ENCODE data around the gene SMARCA2.

SMARCA2 gene

DNA sequence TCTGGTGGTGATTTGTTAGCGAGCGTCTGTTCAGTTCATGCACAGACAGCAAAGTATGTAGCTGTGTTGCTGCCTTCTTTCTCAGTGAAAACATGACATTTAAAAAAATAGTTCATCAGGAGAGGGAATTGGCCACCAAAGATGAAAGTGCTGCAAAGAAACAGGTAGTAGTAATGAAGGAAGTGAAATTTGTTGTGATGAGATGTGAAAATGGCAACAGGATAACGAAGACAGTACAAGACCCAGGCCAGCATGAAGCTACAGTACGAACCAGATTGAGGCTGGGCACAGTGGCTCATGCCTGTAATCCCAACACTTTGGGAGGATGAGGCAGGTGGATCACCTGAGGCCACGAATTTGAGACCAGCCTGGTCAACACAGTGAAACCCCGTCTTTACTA, 136.0 kb downstream of the SMARCA2 start:
- no peak for DNase-seq

DNA sequence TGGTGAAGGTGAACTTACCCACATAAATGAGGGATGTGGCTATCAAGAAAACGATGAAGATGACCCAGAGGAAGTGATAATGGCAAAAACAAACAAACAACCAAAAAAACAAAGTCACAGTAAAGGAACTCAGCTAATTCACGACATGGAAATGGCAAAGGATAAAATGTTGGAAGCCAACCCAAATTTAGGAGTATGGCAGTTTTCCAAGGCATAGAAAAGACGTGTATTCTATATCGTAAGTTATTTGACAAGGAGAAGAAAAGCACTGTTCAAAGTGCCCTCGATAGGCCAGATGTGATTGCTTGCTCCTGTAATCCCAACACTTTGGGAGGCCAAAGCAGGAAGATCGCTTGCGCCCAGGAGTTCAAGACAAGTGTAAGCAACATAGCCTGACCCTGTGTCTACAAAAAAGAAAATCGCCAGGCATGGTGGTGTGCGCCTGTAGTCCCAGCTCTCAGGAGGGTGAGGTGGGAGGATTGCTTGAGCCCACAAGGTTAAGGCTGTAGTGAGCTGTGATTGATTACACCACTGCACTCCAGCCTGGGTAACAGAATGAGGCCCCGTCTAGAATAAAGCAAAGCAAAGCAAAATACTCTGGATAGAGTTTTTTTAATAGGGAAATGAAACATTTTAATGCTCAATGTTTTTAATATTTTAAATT, 138.0 kb downstream of the SMARCA2 start:
- no peak for DNase-seq

- DNase-seq: no peak
These were observed 138.6 kb downstream of the SMARCA2 start for GRCh38 chr9:2153630-2154217.

DNA sequence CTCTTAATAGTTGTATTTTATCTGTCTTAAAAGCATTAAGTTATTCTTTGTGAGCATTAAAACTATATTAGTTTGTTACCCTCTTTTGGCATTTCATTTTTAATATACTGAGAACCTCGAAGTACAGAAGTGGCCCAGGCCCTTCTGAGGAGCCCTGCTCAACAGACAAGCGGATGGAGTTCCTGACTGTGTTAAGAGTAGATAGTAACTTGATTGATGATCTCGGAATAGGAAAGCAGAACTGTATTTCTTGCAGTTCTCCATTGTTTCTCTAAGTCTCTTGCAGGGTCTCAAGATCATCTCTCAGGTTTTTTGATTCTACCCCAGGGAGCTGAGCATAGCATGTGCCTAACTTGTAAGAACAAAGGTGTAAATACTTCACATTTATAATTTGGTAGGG, 139.6 kb downstream of the SMARCA2 start:
- DNase-seq: no peak

GRCh38 chr9:2155966-2156365, 140.8 kb downstream of the SMARCA2 start:
- no peak for DNase-seq

DNA sequence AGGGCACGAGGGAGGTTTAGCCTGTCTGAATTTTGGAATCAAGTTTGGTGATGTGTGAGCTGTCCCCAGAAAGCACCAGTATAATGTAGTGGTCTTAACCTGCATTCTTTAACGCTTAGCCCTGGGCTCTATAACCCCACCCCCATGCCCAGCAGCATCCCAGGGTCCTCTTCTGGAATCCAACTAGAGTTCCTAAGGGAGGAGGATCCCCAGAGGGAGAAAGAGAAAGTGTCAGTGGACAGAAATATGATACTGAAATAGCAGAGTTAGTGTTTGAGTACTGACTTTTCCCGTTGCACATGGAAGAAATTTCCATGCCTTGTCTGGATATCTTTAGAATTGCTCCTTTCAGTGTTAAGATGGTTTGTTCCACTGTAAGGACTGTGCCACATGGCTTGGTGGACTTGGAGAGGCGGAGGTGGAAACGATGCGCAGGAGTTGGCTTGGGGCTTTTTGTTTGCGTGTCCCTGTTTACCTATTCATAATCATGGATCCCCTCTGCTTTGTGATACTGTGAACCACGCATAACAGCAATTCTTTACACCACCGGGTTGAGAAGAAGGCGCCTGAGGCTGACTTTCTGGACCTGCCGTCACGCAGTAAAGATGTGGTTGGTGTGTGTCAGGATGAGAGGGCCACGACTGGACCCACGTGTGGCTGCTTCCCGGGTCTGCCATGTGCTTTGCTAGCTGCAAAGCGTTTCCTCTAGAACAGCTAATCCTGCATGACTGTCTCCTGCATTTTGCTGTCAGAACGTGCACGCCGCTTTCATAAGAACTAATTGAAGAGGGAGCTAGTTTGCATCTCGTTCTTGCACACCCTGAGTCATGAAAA, 142.3 kb downstream of the SMARCA2 start:
- DNase-seq: peak; percentile 79

- peak; percentile 67 for DNase-seq
These were observed 143.0 kb downstream of the SMARCA2 start for GRCh38 chr9:2158111-2158610.

GRCh38 chr9:2158766-2159430, 143.8 kb downstream of the SMARCA2 start:
- DNase-seq: no peak

- DNase-seq: no peak
These were observed 144.6 kb downstream of the SMARCA2 start for GRCh38 chr9:2159521-2160454.

DNA sequence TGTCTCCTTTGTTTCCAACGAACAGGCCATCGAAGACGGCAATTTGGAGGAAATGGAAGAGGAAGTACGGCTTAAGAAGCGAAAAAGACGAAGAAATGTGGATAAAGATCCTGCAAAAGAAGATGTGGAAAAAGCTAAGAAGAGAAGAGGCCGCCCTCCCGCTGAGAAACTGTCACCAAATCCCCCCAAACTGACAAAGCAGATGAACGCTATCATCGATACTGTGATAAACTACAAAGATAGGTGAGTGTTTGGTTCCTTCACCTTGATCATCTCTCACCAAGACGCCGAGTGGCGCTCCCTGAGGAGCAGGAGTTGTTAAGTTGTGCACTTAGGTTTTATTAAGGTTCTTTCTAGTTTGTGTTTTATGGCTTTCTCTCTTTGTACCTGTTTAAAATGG, 146.5 kb downstream of the SMARCA2 start:
- DNase-seq: no peak

DNA sequence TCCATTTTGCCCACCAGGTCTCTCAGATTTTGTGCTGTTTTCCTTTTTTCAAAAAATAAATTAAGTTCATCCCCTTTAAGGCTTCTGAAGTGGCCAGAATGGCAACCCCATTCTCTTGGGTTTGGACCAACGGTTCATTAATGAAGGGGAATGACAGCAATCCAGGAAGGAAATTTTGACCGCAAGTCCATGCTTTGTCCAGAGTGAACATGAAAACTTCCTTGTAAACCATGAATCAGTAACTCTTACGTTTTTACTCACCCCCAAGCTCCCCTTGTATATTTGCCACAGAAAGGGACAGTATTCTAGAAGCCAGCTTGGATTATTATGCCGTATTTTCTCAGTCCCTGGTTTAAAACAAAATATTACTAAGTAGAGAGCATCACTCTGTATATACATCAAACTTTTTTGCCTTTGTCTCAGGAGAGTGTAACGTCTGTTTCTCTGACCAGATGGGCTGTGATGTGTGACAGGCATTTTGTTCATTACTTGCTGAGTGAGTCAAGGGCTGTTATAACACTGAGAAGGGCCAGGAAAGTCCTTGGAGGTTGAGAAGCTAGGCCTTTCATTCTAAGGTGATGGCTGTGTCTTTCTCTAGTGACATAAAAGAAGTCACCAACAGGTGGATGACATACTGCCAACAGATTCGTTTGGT, 148.2 kb downstream of the SMARCA2 start:
- no peak for DNase-seq

DNA sequence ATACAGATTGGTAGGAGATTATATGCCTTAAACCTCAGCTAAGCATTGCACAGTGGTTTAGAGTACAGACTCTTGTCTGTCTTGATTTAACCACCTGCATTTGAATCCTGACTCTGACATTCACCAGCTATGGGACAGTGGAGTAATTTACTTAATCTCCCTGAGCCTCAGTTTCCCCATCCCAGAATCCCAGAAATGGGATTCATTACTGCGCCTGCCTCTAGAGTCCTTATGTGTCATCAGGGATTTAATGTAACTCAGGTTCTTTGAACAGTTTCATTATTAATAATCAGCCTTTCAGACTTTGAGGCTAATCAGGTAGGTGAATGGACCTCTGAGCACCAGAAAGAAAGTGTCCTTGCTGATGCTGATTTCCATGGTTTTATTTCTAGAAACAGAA, 149.1 kb downstream of the SMARCA2 start:
- DNase-seq: no peak

- no peak for DNase-seq
These were observed 151.1 kb downstream of the SMARCA2 start for GRCh38 chr9:2166203-2166602.

DNA sequence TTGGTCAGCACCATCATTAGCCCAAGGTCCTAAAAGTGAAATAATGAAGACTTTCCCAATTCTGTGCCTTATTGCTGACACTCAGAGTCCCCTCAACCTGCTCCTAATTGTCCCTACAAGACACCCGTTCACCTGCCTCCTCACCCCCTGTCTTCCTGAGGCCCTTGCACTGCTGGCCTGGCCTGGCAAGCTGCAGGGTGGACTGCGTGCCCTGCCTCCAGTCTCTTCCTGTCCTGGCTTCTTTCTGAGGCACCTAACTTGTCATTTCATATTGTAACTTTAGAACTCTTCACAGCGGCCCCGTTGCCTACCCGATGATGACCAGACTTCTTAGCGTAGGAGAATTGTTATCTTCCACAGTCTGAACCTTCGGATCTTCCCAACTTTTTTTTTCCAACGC, 153.9 kb downstream of the SMARCA2 start:
- DNase-seq: no peak

DNA sequence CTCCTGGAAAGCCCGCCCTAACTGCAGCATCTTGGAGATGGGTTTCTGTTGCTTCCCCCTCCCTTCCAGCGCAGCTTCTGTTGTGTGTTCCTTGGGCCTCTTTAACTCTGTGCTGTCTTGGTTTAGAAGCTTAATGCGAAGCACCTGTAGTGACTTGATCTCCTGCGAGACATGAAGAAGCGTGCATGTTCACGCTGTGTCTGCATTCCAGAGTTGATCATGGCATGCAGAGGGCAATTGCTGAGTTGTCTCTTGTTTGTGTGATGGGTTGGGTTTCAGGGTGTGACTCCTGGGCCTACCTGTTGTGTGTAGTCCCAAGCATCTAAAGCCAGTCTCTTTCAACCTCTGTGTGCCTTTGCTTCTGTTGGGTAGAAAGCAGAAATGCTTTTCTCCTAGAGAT, 155.6 kb downstream of the SMARCA2 start:
- no peak for DNase-seq

- no peak for DNase-seq
These were observed 158.0 kb downstream of the SMARCA2 start for GRCh38 chr9:2173170-2173569.

- no peak for DNase-seq
These were observed 158.7 kb downstream of the SMARCA2 start for GRCh38 chr9:2173861-2174260.

GRCh38 chr9:2174306-2174705, 159.2 kb downstream of the SMARCA2 start:
- no peak for DNase-seq

DNA sequence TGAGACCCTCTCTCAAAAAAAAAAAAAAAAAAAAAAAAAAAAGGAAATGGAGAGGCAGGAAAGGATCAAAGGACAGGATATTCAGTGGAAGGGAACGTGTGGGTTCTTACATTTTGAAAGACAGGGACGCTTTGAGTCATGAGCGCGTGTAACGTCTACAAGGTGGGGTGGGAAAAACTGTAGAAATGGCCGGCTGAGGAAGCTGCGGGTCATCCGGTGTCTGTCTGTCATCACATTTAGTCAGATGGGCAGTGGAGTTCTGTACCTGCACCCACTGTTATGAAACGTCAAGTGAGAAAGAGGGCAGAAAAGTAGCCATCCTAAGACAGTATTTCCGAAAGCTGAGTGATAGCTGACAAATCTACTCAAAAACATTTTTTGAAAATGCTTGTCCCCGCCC, 159.8 kb downstream of the SMARCA2 start:
- DNase-seq: no peak

DNA sequence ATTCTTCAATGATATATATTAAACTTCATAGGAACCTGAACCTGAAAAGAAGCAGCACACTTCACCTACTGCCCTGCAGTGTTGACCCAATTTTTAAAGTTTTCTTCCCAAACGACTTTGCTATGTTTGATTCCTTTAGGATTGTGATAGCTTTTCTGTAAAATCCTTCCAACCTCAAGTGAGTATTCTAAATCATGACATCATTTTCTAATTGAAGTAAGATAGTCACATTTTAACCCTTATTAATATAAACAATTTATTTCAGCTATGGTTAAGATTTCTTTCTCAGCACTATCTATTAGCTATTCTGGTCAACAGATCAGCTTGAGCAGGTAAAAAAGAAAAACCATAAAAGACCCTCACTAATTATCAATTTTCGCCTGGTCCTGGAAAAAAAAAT, 162.0 kb downstream of the SMARCA2 start:
- no peak for DNase-seq

- no peak for DNase-seq
These were observed 163.0 kb downstream of the SMARCA2 start for GRCh38 chr9:2178034-2178734.
